GM03348 (cell line): ENCODE data around the gene PLN.

Experiments used
- DNase-seq: peaks from one replicate; pipeline ENCODE4 v3.0.0; 2012; ENCODE audit warnings: low spot score

Gene PLN

DNA sequence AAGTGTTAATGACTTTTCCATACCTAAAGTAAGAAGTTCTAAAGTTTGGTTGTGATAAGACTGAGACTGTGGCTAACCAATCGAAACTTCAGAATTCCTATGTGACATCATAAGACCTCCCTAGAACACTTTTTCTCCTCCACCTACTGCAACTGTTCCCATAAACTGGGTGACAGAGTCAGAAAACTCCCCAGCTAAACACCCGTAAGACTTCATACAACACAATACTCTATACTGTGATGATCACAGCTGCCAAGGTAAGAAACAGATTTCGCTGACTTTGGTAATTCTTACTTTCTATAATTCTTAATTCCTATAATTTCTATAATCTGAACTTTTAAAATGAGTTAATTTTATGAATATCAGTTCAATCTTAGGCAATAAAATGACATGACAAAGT is at the start of gene PLN:
Gene PLN (plus strand): TSS at position 161 of the 400 bp plus-strand sequence. CDS start 10,626 bp downstream, outside the sequence.
- no peak for DNase-seq

DNA sequence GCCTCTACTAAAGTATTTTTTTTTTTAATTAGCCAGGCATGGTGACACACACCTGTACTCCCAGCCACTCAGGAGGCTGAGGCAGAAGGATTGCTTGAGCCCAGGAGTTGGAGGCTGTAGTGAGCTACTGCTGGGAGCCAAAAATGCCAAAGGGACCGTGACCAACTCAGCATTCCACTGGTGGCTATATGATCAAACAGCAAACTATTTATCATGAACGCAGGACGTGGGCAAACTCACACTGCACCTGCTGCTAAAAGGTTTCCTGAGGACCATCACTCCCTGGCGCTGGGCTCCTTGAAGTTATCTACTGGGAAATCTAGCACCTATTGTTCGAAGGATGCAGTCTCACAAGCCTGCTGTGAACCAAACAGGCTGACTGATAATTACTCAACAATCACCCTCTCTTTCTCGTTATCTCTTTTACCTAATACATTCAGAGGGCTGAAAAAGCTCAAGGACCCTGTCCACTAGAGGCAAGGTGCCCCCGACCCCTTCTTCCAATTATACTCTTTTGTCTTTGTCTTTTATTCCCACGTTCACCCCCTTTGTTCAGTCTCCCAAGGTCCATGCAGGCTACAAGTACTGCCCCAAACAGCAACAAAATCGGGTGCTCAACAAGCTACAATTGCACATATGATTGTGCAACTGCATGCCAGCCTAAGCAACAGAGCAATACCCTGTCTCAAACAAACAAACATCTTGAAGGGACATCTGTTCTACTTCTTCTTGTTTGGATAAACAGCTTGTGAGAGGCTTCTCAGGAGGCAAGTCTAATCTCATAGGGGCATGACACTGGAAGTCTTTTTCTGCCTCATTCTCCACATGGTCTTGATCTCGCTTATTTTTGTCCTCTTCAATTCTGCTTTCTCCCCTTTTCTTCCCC is 47.7 kb upstream of the PLN start:
- DNase-seq = no peak

DNA sequence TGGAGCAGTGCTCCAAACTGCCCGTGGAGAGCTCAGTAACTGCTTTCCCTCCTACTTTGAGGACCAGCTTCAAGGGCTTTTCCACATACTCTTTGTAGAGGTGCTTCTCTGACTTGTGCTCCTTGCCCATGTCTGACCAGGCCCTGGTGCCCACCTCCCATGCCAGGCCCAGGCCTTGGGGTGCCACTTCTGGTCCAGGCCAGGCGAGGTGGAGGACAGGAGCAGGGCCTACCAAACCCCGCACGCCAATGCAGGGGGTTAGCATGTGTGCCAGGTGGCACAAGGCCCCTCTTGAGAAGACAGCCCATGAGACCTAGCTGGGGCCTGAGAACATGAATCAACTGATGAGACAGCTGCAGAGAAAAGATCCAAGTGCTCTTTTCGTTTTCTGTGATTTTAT is 47.0 kb upstream of the PLN start:
- no peak for DNase-seq

DNA sequence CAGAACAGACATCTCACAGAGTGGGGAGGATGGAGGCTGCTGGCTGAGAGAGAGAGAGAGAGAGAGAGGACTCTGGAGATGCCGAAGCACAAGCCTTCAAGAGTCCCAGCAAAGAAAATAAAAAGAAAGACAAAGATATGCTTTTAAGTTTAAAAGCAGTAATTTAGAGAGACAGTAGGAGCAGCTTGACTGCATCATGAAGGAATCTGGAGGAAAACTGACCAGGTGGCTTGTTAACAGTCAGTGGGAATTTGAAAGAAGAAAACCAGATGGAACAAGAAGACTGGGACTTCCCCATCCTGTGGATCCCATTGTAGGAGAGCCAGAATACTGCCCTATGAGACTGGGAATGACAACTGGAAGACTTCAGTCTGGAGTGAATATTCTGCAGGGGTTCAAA is 46.3 kb upstream of the PLN start:
- no peak for DNase-seq

DNA sequence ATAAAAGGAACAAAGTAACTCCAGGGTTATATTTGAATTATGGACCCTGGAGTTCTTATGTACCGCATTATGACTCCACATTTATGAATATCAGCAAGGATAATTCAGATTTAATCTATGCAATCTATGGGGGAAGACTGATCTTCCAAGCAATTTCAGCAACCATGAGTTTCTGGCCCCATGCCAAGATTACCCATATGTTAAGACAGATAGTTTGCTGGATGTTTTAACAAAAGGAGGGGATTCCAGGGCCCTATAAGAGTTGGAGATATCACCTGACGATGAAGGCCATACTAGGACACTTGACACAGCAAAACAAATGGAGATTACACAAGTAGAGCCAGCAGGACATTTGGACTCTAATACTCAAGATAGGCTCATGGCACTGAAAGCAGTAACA is 45.9 kb upstream of the PLN start:
- no peak for DNase-seq

DNA sequence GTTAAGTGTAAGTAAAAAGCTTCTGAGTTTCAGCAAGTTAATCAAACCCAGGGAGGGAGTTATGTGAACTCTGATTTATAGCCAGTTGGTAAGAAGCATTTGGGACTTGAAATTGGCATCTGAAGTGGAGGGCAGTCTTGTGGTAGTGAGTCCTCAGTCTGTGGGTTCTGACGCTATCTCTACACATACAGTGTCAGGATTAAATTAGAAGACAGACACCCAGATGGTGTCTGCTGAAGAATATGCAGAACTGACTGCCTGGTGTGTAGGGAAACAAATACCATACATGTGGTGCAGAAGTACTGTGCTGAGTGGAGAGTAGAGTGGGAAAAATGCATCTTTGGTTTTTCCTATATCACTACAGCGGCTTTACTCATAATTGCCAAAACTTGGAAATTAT is 43.5 kb upstream of the PLN start:
- no peak for DNase-seq

DNA sequence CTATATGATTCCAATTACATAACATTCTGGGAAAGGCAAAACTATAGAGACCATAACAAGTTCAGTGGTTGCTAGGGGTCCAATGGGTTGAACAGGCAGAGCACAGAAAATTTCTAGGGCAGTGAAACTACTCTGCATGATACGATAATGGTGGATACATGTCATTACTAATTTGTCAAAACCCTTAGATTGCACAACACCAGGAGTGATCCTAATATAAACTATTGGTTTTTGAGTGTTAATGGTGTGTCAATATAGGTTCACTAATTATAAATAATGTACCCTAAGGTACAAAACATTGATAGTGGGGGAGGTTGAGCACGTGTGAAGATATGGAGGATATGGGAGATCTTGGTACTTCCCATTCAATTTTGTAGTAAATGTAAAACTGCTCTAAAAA is 42.4 kb upstream of the PLN start:
- no peak for DNase-seq

DNA sequence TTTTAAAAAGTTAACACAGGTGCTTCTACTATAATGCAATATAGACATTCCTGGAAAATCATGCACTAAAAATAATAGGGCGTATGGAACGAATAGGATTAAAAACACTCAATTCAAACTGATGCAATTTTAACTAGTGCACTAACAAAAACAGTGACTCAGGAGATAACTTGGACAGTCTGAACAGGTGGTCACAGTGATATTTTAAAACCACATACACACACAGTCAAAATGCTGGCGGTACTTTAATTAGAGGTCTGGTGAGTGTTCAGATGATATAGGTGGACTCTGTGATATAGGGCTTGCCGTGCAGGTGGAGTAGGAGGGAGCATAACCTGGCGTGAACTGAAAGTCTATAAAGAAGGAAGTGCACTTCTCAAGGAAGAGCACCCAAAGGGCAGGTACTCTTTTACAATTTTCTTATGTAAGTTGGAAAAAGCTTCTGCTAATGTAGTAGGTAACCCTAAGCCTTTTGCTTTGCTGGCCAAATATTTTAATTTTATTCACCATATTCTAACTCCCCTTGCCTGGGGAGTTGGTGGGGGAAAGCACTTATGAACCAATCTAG is 41.9 kb upstream of the PLN start:
- no peak for DNase-seq

DNA sequence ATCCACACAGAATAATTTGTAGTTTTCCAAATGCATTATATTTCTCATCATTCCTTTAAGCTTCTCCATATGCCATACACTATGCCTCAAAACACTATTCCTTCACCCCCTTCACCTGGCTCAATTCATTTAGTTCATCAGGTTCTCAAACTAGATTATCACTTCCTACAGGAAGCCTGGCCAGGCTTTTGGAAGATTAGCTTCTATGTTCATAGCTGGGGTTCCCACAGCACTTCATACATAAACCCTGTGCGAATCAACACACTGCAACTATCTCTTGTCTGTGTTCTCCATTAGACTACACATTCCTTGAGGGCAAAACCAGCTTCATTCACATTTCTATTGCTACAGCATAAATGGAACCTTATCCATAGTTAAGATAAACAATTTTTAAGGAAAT is 40.5 kb upstream of the PLN start:
- DNase-seq = no peak

DNA sequence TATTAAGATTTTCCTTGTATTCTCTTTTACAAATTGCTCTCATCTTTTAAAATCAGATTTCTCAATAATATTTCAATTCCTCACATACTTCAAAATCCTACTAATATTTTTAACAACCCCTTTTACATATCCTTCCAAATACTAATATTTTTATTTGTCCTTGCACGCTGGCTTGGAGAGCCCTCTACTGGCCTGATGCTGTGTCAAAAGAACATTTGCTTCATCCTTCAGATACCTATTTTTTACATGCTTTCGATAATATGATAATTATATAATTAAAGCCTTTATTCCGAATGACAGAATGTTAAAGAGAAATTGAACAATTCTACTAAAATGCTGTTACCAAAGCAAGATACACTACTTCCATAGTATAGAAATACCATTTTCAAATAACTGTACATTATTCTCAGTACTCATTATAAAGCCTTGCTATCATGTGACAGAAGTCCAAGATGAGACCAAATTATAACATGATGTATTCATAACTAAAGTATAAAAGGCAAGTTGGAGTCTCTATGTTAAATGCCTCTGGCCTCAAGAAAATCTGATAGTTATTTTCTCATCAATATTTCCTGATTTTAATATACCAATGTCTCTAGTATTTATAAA is 39.0 kb upstream of the PLN start:
- DNase-seq = peak; percentile 36

DNA sequence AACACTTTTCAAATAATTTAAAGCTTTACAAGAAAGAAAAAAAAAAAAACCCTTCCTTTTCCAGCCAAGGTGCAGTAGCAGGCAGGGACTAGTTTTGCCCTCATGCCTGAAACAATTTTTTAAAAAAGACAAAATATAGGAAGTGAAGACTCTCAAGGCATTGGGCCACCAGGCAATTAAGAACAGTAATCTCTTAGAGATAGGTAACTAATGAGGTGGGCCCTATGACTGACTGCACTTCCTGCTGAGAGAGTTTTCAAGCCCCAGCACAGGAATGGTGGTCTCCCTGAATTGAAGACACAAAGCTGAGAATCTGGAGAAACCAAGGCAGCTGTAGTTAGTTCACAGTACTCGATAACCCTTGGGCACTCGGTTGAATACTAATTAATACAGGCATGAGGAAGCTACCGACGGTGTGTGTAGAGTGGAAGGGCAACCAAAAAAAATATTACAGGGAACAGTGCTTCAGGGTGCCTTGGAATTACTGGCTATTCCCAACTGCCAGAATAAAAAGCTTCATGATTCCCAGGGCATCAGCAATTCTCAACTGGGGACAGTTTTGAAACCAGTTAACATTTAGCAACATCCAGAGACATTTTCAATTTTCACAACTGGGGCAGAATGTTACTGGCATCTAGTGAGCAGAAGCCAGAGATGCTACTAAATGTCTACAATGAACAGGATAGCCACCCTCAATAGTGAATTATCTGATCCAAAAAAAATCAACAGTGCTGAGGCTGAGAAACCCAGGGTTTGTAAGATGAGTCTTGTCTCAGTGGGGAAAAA is 36.0 kb upstream of the PLN start:
- DNase-seq = no peak

DNA sequence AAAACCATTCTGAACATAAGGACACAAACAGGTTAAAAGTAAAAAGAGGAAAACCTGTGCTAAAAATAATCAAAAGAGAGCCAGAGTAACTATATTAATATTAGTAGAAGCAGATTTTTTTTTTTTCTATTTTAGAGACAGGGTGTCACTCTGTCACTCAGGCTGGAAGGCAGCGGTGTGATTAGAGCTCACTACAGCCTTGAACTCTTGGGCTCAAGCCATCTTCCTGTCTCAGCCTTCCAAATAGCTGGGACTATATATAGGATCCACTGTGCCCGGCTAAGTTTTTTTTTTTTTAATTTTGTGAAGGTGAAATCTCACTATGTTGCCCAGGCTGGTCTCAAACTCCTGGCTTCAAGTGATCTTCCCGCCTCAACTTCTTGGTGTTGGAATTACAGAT is 33.4 kb upstream of the PLN start:
- no peak for DNase-seq

DNA sequence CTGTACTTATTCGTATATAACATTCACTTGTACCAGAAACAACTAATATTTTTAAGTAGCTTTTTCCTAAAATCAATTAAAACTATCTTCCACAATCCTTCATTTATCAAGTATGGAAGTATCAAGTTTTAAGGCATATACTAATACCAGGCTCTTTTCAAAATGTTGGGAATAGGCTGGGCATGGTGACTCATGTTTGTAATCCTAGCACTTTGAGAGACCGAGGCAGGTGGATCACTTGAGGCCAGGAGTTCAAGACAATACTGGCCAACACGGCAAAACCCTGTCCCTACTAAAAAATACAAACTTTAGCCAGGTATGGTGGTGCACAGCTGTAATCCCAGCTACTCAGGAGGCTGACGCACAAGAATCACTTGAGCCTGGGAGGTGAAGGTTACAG is 25.7 kb upstream of the PLN start:
- no peak for DNase-seq

DNA sequence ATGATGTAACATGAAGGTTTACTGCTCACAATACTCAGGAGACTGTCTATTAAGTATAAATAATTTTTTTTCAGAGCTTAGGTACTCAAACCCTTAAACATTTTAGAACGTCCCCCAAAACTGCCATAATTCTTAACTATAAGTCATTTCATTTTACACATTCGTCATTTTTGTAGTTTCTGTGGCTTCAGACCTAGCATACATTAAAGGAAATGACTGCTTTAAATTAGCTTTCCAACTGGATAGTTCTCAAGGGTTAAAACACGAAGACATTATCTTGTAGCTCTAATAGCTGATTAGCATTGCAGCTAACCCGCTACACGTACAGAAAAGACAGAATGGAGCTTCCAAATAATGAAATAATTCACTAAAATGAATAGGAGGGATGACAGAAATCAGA is 24.9 kb upstream of the PLN start:
- DNase-seq = no peak

DNA sequence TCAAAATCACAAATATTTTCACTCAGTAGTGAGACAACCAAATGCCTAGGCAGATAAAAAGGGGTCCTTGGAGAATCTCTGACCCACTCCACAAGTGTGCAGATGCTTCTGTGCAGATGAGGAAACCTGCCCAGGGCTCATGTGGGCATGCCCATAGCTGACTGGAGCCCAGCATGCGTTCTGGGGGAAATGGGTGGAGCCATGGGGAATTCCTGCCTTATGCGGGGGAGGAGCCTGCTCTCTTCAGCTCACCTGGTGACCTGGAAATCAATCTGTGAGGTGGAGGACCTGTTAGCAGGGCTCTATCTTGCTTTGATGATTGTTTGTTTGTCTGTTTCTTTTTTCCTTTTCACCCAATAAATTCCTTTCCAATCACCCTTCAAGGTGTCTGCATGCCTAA is 23.4 kb upstream of the PLN start:
- no peak for DNase-seq

DNA sequence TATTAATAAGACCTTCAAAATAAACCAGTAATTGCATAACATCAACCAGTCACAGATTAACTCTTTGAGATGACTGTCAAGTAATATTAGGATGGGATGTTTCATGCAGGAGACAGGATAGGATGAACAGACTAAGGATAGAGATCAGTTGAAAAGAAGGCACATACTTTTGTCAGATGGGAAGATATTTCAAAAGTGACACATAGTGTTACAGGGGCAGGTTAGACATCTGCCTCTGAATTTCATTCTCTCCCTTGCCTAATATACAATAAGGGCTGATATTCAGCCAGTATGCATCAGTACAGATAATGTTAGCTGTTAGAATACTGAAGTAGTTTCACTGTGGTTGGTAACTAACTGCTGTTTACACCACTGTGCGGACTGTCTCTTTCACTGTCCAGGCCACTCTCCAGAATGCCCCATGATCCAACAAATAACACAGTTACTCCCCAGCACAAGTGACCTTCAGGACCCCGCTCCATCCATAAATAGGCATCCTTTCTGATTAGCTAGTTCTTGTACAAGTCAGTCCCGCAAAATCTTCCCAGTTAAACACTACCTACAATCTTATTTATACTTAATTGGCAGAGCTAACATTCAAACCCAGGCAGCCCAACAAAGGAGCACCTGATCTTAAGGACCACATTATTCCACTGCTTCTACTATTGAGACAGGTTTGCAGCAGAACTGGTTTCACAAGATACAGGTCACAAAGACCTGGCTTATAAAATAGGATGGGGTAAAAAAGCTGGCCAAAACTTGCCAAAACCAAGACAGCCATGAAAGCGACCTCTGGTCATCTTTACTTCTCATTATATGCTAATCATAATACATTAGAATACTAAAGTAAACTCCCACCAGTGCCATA is 21.9 kb upstream of the PLN start:
- no peak for DNase-seq

DNA sequence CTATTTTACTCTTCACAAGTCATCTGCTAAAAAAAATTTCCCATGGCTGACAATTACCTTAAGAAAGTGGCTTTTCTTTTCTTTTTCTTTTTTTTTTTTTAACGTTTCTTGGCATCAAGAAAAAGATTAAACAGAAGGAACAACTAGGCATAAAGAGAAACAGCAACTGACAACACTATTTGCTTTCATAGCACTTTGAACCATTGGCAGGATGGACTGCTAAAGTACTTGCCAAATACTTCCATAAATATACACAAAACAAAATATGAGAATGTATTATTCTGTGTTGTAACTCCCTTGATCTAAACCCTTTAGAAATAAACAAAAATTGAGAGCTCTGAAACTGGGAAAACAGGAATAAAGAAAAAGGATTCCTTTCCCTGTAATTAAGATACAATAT is 20.0 kb upstream of the PLN start:
- DNase-seq = no peak

DNA sequence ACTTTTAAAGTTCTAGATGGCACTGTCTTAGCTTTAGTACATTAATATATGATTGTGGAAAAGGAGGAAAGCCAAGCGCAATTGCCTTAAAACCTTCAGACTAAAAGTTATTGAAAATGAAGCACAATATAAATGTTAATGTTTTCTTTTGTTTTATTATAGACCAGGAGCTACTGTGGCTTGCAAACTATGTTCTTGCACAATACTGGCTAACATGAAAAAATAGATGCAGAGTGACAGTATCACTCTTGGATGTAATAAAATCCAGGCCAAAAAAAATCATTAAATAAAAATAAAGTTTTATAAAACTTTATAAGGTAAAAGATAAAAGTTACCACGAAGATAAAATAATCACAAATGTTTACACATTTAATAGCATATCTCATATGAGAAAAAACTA is 18.3 kb upstream of the PLN start:
- peak; percentile 19 for DNase-seq

DNA sequence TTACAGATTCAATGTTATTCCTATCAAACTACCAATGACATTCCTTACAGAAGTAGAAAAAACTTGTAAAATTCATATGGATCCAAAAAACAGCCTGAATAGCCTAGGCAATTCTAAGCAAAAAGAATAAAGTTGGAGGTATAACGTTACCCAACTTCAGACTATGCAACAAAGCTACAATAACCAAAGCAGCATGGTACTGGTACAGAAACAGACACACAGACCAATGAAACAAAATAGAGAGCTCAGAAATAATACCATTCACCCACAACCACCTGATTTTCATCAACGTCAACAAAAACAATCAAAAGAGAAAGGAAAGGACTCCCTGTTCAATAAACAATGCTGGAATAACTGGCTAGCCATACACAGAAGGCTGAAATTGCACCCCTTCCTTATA is 17.2 kb upstream of the PLN start:
- DNase-seq = no peak

DNA sequence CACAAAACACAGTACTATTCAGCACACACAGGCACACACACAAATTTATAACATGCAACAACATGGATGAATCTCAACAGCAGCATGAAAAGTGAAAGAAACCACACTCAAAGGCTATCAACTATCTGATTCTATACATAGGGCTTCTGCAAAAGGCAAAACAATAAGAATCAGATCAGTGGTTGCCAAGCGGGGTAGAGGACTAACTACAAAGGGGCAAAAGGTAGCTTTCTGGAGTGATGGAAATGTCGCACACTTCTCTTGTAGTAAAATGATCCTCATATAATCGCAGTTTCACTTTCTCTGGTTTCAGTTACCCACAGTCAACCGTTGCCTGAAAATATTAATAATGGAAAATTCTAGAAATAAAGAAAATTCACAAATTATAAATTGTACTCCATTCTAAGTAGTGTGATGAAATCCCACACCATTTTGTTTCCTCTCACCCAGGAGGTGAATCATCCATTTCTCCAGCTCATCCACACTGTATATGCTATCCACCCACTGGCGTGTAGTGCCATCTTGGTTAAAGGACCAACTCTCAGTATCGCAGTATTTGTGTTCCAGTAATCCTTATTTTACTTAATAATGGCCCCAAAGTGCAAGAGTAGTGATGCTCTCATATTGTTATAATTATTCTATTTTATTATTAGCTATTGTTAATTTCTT is 12.8 kb upstream of the PLN start:
- no peak for DNase-seq

DNA sequence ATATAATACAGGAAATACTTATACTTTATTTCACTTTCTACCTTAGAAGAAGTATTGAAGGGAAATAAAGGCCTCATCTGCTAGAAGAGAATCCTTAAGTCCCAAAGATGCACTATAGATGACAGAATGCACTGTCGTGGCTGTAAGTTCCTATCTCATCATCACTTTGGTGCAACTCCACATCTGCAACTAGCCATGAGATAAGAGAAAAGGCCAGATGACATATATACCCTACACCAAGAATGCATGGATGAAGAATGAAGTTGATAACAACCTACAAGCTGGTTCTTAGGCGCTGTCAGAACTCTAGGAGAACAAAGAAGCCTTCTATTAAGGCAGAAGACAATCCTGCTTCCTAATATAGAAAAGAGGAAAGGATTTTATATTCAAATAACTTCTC is 11.6 kb upstream of the PLN start:
- no peak for DNase-seq
